ENCODE results near the gene C17orf78. TPM values are rescaled to one million over a fixed set of nuclear protein-coding genes. Genes with fewer than 3 reads are reported as not detected.

Gene C17orf78
- total and polyA plus RNA-seq, 2 of the 8 experiments (the other 6 are each of a cell fraction or from before 2014, with no cell fraction given), result not detected

GRCh38 chr17:37417852-37418251 is 42.1 kb downstream of the C17orf78 start:
- TF ChIP-seq BCL11A (IDR thresholded peaks at IDR 0.05; ENCODE audit: low read depth in 2 of 2, low read length in 2 of 2), result no peak
- no peak for TF ChIP-seq CREB1 (IDR thresholded peaks at IDR 0.05)
- no peak for TF ChIP-seq POU5F1 (IDR thresholded peaks at IDR 0.05; ENCODE audit: low read depth, low read length)
- TF ChIP-seq KDM5A (IDR thresholded peaks at IDR 0.05; ENCODE audit: low read length), result no peak
- no peak for TF ChIP-seq SIN3A (conservative IDR thresholded peaks at IDR 0.05 in 1 of 2, IDR thresholded peaks at IDR 0.05 in 1 of 2; ENCODE audit: low read depth in 1 of 2, low read length in 2 of 2)
- no peak for TF ChIP-seq CBX5 (IDR thresholded peaks at IDR 0.05; ENCODE audit: low read depth, low read length)
- TF ChIP-seq ASH2L (IDR thresholded peaks at IDR 0.05; ENCODE audit: low read length), result no peak
- no peak overlapping the region for H2BK12ac ChIP-seq (ENCODE audit: low read depth, low read length)
- ChIA-PET POLR2A (ENCODE audit: partially characterized antibody) (interaction anchor here (2.0 kb wide), 1 partner anchor 9 kb away, joined by 4 read pairs; no protein-coding TSS in a partner anchor), CTCF (ENCODE audit: partially characterized antibody) (no interaction called here)
- H2BK120ac ChIP-seq (replicated peaks; ENCODE audit: low read depth, low read length), result no peak overlapping the region
- no peak overlapping the region for H3K18ac ChIP-seq (ENCODE audit: extremely low read depth, low read length)
- peaks cover 6 to 13% (median 10%) of the 10 kb centered on the region in 4 experiments; a peak in 6 of 8 replicates for H3K36me3 ChIP-seq (ENCODE audit: control insufficient read depth in 2 of 4, insufficient read depth in 4 of 4, low read length in 3 of 4)
- no peaks in the 10 kb centered on the region for H3K9me3 ChIP-seq (ENCODE audit: insufficient read depth in 2 of 2, low read depth in 1 of 2, low read length in 1 of 2)
- no peak overlapping the region for H3K9ac ChIP-seq (replicated peaks in 1 of 4; ENCODE audit: extremely low read depth in 1 of 4, low read depth in 3 of 4, low read length in 3 of 4)
- DNase-seq (ENCODE audit: low read depth in 1 of 2, low spot score in 2 of 2) (no peak), FAIRE-seq (no peak)
- no peak overlapping the region for H4K8ac ChIP-seq (ENCODE audit: extremely low read depth, insufficient read depth, low read length)
- no peaks in the 10 kb centered on the region for H3K79me2 ChIP-seq (ENCODE audit: control insufficient read depth in 1 of 2, insufficient read depth in 2 of 2, low read length in 2 of 2)
- 86% methylated on average over 2 of the region's 2 CpGs; no CpG with 5 or more reads in 1 of the 2 experiments for WGBS, 2 experiments (ENCODE audit: extremely low coverage in 1 of 2, insufficient coverage in 1 of 2, insufficient read length in 1 of 2, insufficient replicate concordance in 2 of 2, low coverage in 1 of 2, low lambda C conversion rate in 2 of 2, missing lambda C conversion rate in 1 of 2)
- no peak overlapping the region for H3K14ac ChIP-seq (ENCODE audit: insufficient read length)
- no peaks in the 10 kb centered on the region for H4K20me1 ChIP-seq (replicated peaks in 1 of 2; ENCODE audit: control insufficient read depth in 1 of 2, insufficient read depth in 2 of 2, low read length in 2 of 2)
- no peaks in the 10 kb centered on the region for H3K4me1 ChIP-seq (replicated peaks in 1 of 4; ENCODE audit: control insufficient read depth in 3 of 4, insufficient read depth in 4 of 4, low read length in 3 of 4)
- no peaks in the 10 kb centered on the region for H3K79me1 ChIP-seq (ENCODE audit: low read depth, low read length)
- H2BK5ac ChIP-seq (ENCODE audit: low read depth, low read length), result no peak overlapping the region
- H3K23me2 ChIP-seq (ENCODE audit: low read depth, low read length), result no peaks in the 10 kb centered on the region
- H2BK15ac ChIP-seq (ENCODE audit: low read length), result no peak overlapping the region
- H3K4me2 ChIP-seq (ENCODE audit: insufficient read depth in 1 of 2, low read depth in 2 of 2, low read length in 2 of 2), result no peak overlapping the region
- no peak overlapping the region for H3K56ac ChIP-seq (replicated peaks; ENCODE audit: insufficient read length, low read depth, low read length)
- no peak overlapping the region for H3K4ac ChIP-seq (replicated peaks; ENCODE audit: insufficient read length, low read depth, low read length)
- no peak overlapping the region for H2BK20ac ChIP-seq (ENCODE audit: low read length)
- H2AFZ ChIP-seq (ENCODE audit: low read length), result no peak overlapping the region
- no peak overlapping the region for H4K91ac ChIP-seq (replicated peaks; ENCODE audit: insufficient read length, low read length)
- no peaks in the 10 kb centered on the region for H3K27me3 ChIP-seq (replicated peaks in 1 of 4; ENCODE audit: control insufficient read depth in 3 of 4, extremely low read depth in 1 of 4, insufficient read depth in 3 of 4, low read length in 3 of 4)
- H2AK5ac ChIP-seq (ENCODE audit: low read depth, low read length), result no peak overlapping the region
- H3K23ac ChIP-seq (ENCODE audit: insufficient read length), result no peak overlapping the region
- no peak overlapping the region for H3K4me3 ChIP-seq (ENCODE audit: extremely low read depth in 1 of 4, insufficient read depth in 2 of 4, low read depth in 3 of 4, low read length in 4 of 4)
- H4K5ac ChIP-seq (ENCODE audit: insufficient read length, low read depth, low read length), result no peak overlapping the region
- H3K27ac ChIP-seq (ENCODE audit: low read depth, low read length), result no peak overlapping the region

Measured in H1 (cell line).